Choroid plexus epithelial cell (primary cell): ENCODE results near the gene PLOD3.

Source experiments
- DNase-seq: peaks from one replicate; pipeline ENCODE4 v3.0.0-alpha.2; 2010; ENCODE audit warnings: low read depth
- H3K4me3 ChIP-seq: 2 replicates; pipeline ENCODE4 v1.5.1; 2011; ENCODE audit warnings: low read depth, mild to moderate bottlenecking, control low read depth, low read length, moderate library complexity
- CTCF ChIP-seq: conservative IDR thresholded peaks from 2 replicates; pipeline ENCODE4 v1.5.1; 2011; ENCODE audit warnings: low read depth, mild to moderate bottlenecking, control low read depth, inconsistent platforms, low read length, moderate library complexity

PLOD3 gene

GRCh38 chr7:101156866-101157589 is 60.4 kb downstream of the PLOD3 start:
- no peak for TF ChIP-seq CTCF
- no peak for DNase-seq
- no peak overlapping the region for H3K4me3 ChIP-seq

GRCh38 chr7:101156277-101156676 is 61.1 kb downstream of the PLOD3 start:
- H3K4me3 ChIP-seq, result peak overlapping the region; percentile 8
- TF ChIP-seq CTCF, result peak; percentile 58
- DNase-seq, result peak; percentile 35
